Thymus (tissue), 11 donors: Measurements from ENCODE around the gene MLNR. TPM values are rescaled to one million over a fixed set of nuclear protein-coding genes. Genes with fewer than 3 reads are reported as not detected.
A peak's percentile ranks its signal among the peaks of the same experiment; 100 is the strongest.

Experiments
- DNase-seq, 9 donors: peaks; one replicate each; pipeline ENCODE4 v3.0.0-alpha.2; 2013; ENCODE audit warnings: low spot score in 9 of 9, low read depth in 6 of 9, missing footprints in 1 of 9
- H3K27ac ChIP-seq, 2 donors: one replicate each; pipeline ENCODE4 v1.5.1; 2013; ENCODE audit warnings: control low read depth in 1 of 2, low read depth in 1 of 2, low read length in 1 of 2, mild to moderate bottlenecking in 1 of 2, moderate library complexity in 1 of 2
- H3K27me3 ChIP-seq, 2 donors: one replicate each; pipeline ENCODE4 v1.5.1; 2013; ENCODE audit warnings: low read length in 1 of 2; ENCODE audit not compliant: control insufficient read depth in 2 of 2, insufficient read depth in 1 of 2
- H3K36me3 ChIP-seq, 2 donors: one replicate each; pipeline ENCODE4 v1.5.1; 2013; ENCODE audit warnings: low read length in 1 of 2, mild to moderate bottlenecking in 1 of 2, moderate library complexity in 1 of 2; ENCODE audit not compliant: control insufficient read depth in 2 of 2, insufficient read depth in 2 of 2
- H3K4me1 ChIP-seq, 2 donors: one replicate each; pipeline ENCODE4 v1.5.1; 2013; ENCODE audit warnings: low read length in 2 of 2; ENCODE audit not compliant: control insufficient read depth in 2 of 2, insufficient read depth in 2 of 2
- H3K4me3 ChIP-seq, 2 donors: one replicate each; pipeline ENCODE4 v1.5.1; 2013; ENCODE audit warnings: low read length in 2 of 2, control low read depth in 1 of 2, mild to moderate bottlenecking in 1 of 2
- H3K9me3 ChIP-seq, 2 donors: one replicate each; pipeline ENCODE4 v1.5.1; 2013; ENCODE audit warnings: low read length in 1 of 2, mild to moderate bottlenecking in 1 of 2; ENCODE audit not compliant: control insufficient read depth in 2 of 2, insufficient read depth in 1 of 2
- WGBS: extraction: QIAGEN DNeasy Blood & Tissue Kit; methylation state at CpG from one replicate; pipeline ENCODE4 v1.1.7; 2013; 5-methylcytosine and 5-hydroxymethylcytosine counted together
- polyA plus RNA-seq: library from polyadenylated mRNA; stranded (reverse); fragments of 200-250 nt; gene quantifications from one replicate; pipeline ENCODE4 v1.2.3, GENCODE V29; 2013
- total RNA-seq: library from RNA; stranded (reverse); fragments of 120-200 nt; gene quantifications from one replicate; pipeline ENCODE4 v1.2.4, GENCODE V29; 2013
- donor health status: healthy.

MLNR gene
- total and polyA plus RNA-seq, 2 donors, result 0.09 TPM; not detected in 1

- Histone ChIP-seq H3K9me3 (peaks cover 2 to 9% of the 10 kb centered on the region in 2 donors), H3K27ac (no peak overlapping the region), H3K27me3 (peaks cover 44 to 83% of the 10 kb centered on the region in 2 donors), H3K4me3 (peak overlapping the region in 1 of 2 donors; percentile 55), H3K36me3 (no peaks in the 10 kb centered on the region), H3K4me1 (peaks cover 10 to 21% of the 10 kb centered on the region in 2 donors)
- no peak for DNase-seq
- WGBS, result 11% methylated on average over 73 of the region's 73 CpGs
Measured at GRCh38 chr13:49220856-49221589, 885 bp downstream of the MLNR start.

- DNase-seq, result no peak
- H3K4me3 ChIP-seq, result no peak overlapping the region
- peaks cover 10 to 21% of the 10 kb centered on the region in 2 donors for H3K4me1 ChIP-seq
- 89% methylated on average over 4 of the region's 4 CpGs for WGBS
- H3K27me3 ChIP-seq, result peaks cover 44 to 81% of the 10 kb centered on the region in 2 donors
- H3K36me3 ChIP-seq, result no peaks in the 10 kb centered on the region
- no peak overlapping the region for H3K27ac ChIP-seq
- peaks cover 2 to 7% of the 10 kb centered on the region in 2 donors for H3K9me3 ChIP-seq
Measured at GRCh38 chr13:49221590-49221965, 1.4 kb downstream of the MLNR start.

- no peak overlapping the region for H3K27ac ChIP-seq
- 92% methylated on average over 5 of the region's 5 CpGs for WGBS
- H3K4me3 ChIP-seq, result no peak overlapping the region
- H3K36me3 ChIP-seq, result no peaks in the 10 kb centered on the region
- DNase-seq, result no peak
- H3K27me3 ChIP-seq, result peaks cover 19 to 45% of the 10 kb centered on the region in 2 donors
- no peaks in the 10 kb centered on the region for H3K9me3 ChIP-seq
- peaks cover 4 to 8% of the 10 kb centered on the region in 2 donors for H3K4me1 ChIP-seq
Measured at GRCh38 chr13:49225223-49226042, 5.3 kb downstream of the MLNR start.

- Histone ChIP-seq H3K27ac (no peak overlapping the region), H3K4me1 (no peaks in the 10 kb centered on the region), H3K4me3 (no peak overlapping the region), H3K9me3 (no peaks in the 10 kb centered on the region), H3K27me3 (peaks cover 7 to 33% of the 10 kb centered on the region in 2 donors), H3K36me3 (no peaks in the 10 kb centered on the region)
- DNase-seq, result no peak
- WGBS, result 95% methylated on average over 5 of the region's 5 CpGs
Measured at GRCh38 chr13:49226613-49227012, 6.5 kb downstream of the MLNR start.

GRCh38 chr13:49234741-49235140 is 14.6 kb downstream of the MLNR start:
- Histone ChIP-seq H3K9me3 (no peaks in the 10 kb centered on the region), H3K4me3 (no peak overlapping the region), H3K36me3 (no peaks in the 10 kb centered on the region), H3K27ac (no peak overlapping the region), H3K27me3 (no peaks in the 10 kb centered on the region), H3K4me1 (no peaks in the 10 kb centered on the region)
- no peak for DNase-seq
- WGBS, result 97% methylated on average over 3 of the region's 3 CpGs

GRCh38 chr13:49235856-49236431 is 15.8 kb downstream of the MLNR start:
- Histone ChIP-seq H3K4me1 (no peaks in the 10 kb centered on the region), H3K9me3 (no peaks in the 10 kb centered on the region), H3K27me3 (no peaks in the 10 kb centered on the region), H3K27ac (no peak overlapping the region), H3K36me3 (no peaks in the 10 kb centered on the region), H3K4me3 (no peak overlapping the region)
- no peak for DNase-seq
- WGBS, result over 99% methylated on average over 6 of the region's 6 CpGs

GRCh38 chr13:49238621-49239020 is 18.5 kb downstream of the MLNR start:
- H3K4me1 ChIP-seq, result no peaks in the 10 kb centered on the region
- WGBS, result 98% methylated on average over 2 of the region's 2 CpGs
- no peak overlapping the region for H3K27ac ChIP-seq

GRCh38 chr13:49240017-49240416 is 19.9 kb downstream of the MLNR start:
- H3K36me3 ChIP-seq, result no peaks in the 10 kb centered on the region
- no peak overlapping the region for H3K27ac ChIP-seq
- no peaks in the 10 kb centered on the region for H3K27me3 ChIP-seq
- WGBS, result 45% methylated on average over 4 of the region's 4 CpGs
- no peak overlapping the region for H3K4me3 ChIP-seq
- H3K4me1 ChIP-seq, result no peaks in the 10 kb centered on the region
- peak in 2 of 9 donors; percentile 24 to 41 for DNase-seq
- peaks cover 0 to 10% of the 10 kb centered on the region in 2 donors for H3K9me3 ChIP-seq

More at GRCh38 chr13:49238621-49239020, 18.5 kb downstream of the MLNR start:
- Histone ChIP-seq H3K27me3 (no peaks in the 10 kb centered on the region), H3K36me3 (no peaks in the 10 kb centered on the region), H3K4me3 (no peak overlapping the region), H3K9me3 (peaks cover 0 to 10% of the 10 kb centered on the region in 2 donors)
- no peak for DNase-seq

- H3K27me3 ChIP-seq, result no peaks in the 10 kb centered on the region
- no peaks in the 10 kb centered on the region for H3K4me1 ChIP-seq
- WGBS, result 96% methylated on average over 7 of the region's 7 CpGs
- H3K9me3 ChIP-seq, result peaks cover 0 to 10% of the 10 kb centered on the region in 2 donors
- no peak for DNase-seq
- no peak overlapping the region for H3K27ac ChIP-seq
- H3K36me3 ChIP-seq, result no peaks in the 10 kb centered on the region
- H3K4me3 ChIP-seq, result no peak overlapping the region
Measured at GRCh38 chr13:49241296-49241695, 21.2 kb downstream of the MLNR start.
